HCT116 (cell line): ENCODE measurements around the gene ST6GALNAC2.

Experiments used
- ATF3 ChIP-seq: IDR thresholded peaks from 2 replicates; pipeline ENCODE4 v1.6.1; 2012
- EZH2phosphoT487 ChIP-seq: fragments of 200-600 bp; IDR thresholded peaks from 2 replicates; pipeline ENCODE4 v1.6.1; 2018; ENCODE audit warnings: antibody characterized with exemption, borderline replicate concordance
- POLR2A ChIP-seq: IDR thresholded peaks from 2 replicates; pipeline ENCODE4 v1.7.0; 2011; ENCODE audit warnings: borderline replicate concordance; ENCODE audit not compliant: insufficient read depth, insufficient read length; ENCODE audit errors: extremely low read depth
- POLR2AphosphoS5 ChIP-seq: IDR thresholded peaks from 2 replicates; pipeline ENCODE4 v1.6.1; 2011; ENCODE audit warnings: mild to moderate bottlenecking, low read depth, low read length, moderate library complexity
- SP1 ChIP-seq: IDR thresholded peaks from 2 replicates; pipeline ENCODE4 v1.6.1; 2012; ENCODE audit warnings: low read depth
- TF ChIP-seq, protein P1 (sequence below), 3 experiments: fragments of 200-600 bp in 1 of 3; sonication (generic) in 1 of 3; IDR thresholded peaks in 2 of 3; conservative IDR thresholded peaks in 1 of 3; 2 replicates each; pipeline ENCODE4 v1.5.1; 2012 to 2017; ENCODE audit warnings: low read depth in 2 of 3, low read length in 2 of 3, antibody characterized with exemption in 1 of 3, borderline replicate concordance in 1 of 3, control low read depth in 1 of 3, mild to moderate bottlenecking in 1 of 3, mixed read lengths in 1 of 3, mixed run types in 1 of 3, moderate library complexity in 1 of 3; ENCODE audit not compliant: insufficient read depth in 1 of 3

GRCh38 chr17:76549215-76549518 is 36.5 kb downstream of the ST6GALNAC2 start:
- TF ChIP-seq POLR2AphosphoS5 = no peak
- no peak for TF ChIP-seq ATF3
- TF ChIP-seq, protein P1, sequence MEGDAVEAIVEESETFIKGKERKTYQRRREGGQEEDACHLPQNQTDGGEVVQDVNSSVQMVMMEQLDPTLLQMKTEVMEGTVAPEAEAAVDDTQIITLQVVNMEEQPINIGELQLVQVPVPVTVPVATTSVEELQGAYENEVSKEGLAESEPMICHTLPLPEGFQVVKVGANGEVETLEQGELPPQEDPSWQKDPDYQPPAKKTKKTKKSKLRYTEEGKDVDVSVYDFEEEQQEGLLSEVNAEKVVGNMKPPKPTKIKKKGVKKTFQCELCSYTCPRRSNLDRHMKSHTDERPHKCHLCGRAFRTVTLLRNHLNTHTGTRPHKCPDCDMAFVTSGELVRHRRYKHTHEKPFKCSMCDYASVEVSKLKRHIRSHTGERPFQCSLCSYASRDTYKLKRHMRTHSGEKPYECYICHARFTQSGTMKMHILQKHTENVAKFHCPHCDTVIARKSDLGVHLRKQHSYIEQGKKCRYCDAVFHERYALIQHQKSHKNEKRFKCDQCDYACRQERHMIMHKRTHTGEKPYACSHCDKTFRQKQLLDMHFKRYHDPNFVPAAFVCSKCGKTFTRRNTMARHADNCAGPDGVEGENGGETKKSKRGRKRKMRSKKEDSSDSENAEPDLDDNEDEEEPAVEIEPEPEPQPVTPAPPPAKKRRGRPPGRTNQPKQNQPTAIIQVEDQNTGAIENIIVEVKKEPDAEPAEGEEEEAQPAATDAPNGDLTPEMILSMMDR (IDR thresholded peaks at IDR 0.05 in 2 of 3, conservative IDR thresholded peaks at IDR 0.05 in 1 of 3; ENCODE audit: borderline replicate concordance in 1 of 3, insufficient read depth in 1 of 3, low read depth in 2 of 3, low read length in 2 of 3) = no peak
- TF ChIP-seq EZH2phosphoT487 = no peak
- no peak for TF ChIP-seq SP1
- TF ChIP-seq POLR2A = no peak
